CD14-positive monocyte (primary cell): ENCODE data around the gene KRT79. TPM values are rescaled to one million over a fixed set of nuclear protein-coding genes. Genes with fewer than 3 reads are reported as not detected.
A peak's percentile ranks its signal among the peaks of the same experiment; 100 is the strongest.

Experiments
- DNase-seq, 3 donors: peaks; one replicate each; pipeline ENCODE4 v3.0.0-alpha.2; 2011 to 2022
- H2AFZ ChIP-seq: 2 replicates; pipeline ENCODE4 v1.6.0; 2012; ENCODE audit warnings: mild to moderate bottlenecking, low read depth, low read length, inconsistent platforms; ENCODE audit not compliant: insufficient read depth, poor library complexity, severe bottlenecking
- H3K27ac ChIP-seq, 2 donors: 1 replicate in 1 of 2; 2 replicates in 1 of 2; pipeline ENCODE4 v1.5.1; 2012 to 2013; ENCODE audit warnings: low read length in 2 of 2, control low read depth in 1 of 2, inconsistent platforms in 1 of 2, low read depth in 1 of 2, mild to moderate bottlenecking in 1 of 2
- H3K27me3 ChIP-seq, 2 donors: one replicate each; pipeline versions ENCODE4 v1.6.0 to v1.6.1; 2011 to 2013; ENCODE audit warnings: low read length in 2 of 2; ENCODE audit not compliant: control insufficient read depth in 2 of 2, insufficient read depth in 2 of 2
- H3K36me3 ChIP-seq, 2 donors: replicated peaks in 1 of 2; 1 replicate in 1 of 2; 2 replicates in 1 of 2; pipeline versions ENCODE4 v1.5.1 to v1.6.1; 2012 to 2013; ENCODE audit warnings: low read length in 2 of 2, control low read depth in 1 of 2, inconsistent platforms in 1 of 2, mild to moderate bottlenecking in 1 of 2; ENCODE audit not compliant: insufficient read depth in 2 of 2, control insufficient read depth in 1 of 2
- H3K4me1 ChIP-seq, 2 donors: 1 replicate in 1 of 2; 2 replicates in 1 of 2; pipeline versions ENCODE4 v1.5.1 to v1.6.1; 2012 to 2013; ENCODE audit warnings: low read length in 2 of 2, control low read depth in 1 of 2, inconsistent platforms in 1 of 2, mild to moderate bottlenecking in 1 of 2, moderate library complexity in 1 of 2; ENCODE audit not compliant: insufficient read depth in 2 of 2, control insufficient read depth in 1 of 2
- H3K4me2 ChIP-seq: replicated peaks from 2 replicates; pipeline ENCODE3; 2012; ENCODE audit warnings: low read length, moderate library complexity, mild to moderate bottlenecking; ENCODE audit not compliant: poor library complexity, severe bottlenecking; ENCODE audit errors: extremely low read depth
- H3K4me3 ChIP-seq, 3 experiments: fragments of 200-600 bp in 1 of 3; sonication (generic) in 1 of 3; replicated peaks in 1 of 3; 1 replicate in 2 of 3; 2 replicates in 1 of 3; pipeline ENCODE4 v1.5.1; 2011 to 2013; ENCODE audit warnings: low read length in 3 of 3, mild to moderate bottlenecking in 3 of 3, control low read depth in 2 of 3, low read depth in 2 of 3, inconsistent platforms in 1 of 3, moderate library complexity in 1 of 3
- H3K79me2 ChIP-seq: 2 replicates; pipeline ENCODE4 v1.6.0; 2012; ENCODE audit warnings: mild to moderate bottlenecking, control low read depth, inconsistent platforms, low read length, moderate library complexity; ENCODE audit not compliant: insufficient read depth
- H3K9ac ChIP-seq: 2 replicates; pipeline ENCODE4 v1.6.0; 2017; ENCODE audit warnings: low read length, mild to moderate bottlenecking; ENCODE audit not compliant: insufficient read depth, poor library complexity, severe bottlenecking
- H3K9me3 ChIP-seq, 2 donors: replicated peaks in 1 of 2; 1 replicate in 1 of 2; 2 replicates in 1 of 2; pipeline versions ENCODE4 v1.5.1 to v1.6.1; 2012 to 2013; ENCODE audit warnings: low read length in 2 of 2, control low read depth in 1 of 2; ENCODE audit not compliant: control insufficient read depth in 1 of 2, insufficient read depth in 1 of 2
- H4K20me1 ChIP-seq: 2 replicates; pipeline ENCODE4 v1.6.0; 2012; ENCODE audit warnings: mild to moderate bottlenecking, low read length, control low read depth, moderate library complexity; ENCODE audit not compliant: insufficient read depth
- H3K27ac Mint-ChIP-seq, 7 donors: one replicate each; pipeline ENCODE4 v1.8.0; 2020; ENCODE audit warnings: mild to moderate bottlenecking in 7 of 7, mixed read lengths in 7 of 7, moderate library complexity in 6 of 7, inconsistent platforms in 2 of 7
- H3K27me3 Mint-ChIP-seq, 3 donors: one replicate each; pipeline ENCODE4 v1.8.0; 2021 to 2022; ENCODE audit warnings: low read depth in 3 of 3, mild to moderate bottlenecking in 3 of 3, mixed read lengths in 3 of 3, moderate library complexity in 3 of 3, inconsistent platforms in 1 of 3
- H3K36me3 Mint-ChIP-seq, 2 donors: one replicate each; pipeline ENCODE4 v1.8.0; 2020; ENCODE audit warnings: mixed read lengths in 2 of 2, inconsistent platforms in 1 of 2, mild to moderate bottlenecking in 1 of 2
- H3K4me1 Mint-ChIP-seq: one replicate; pipeline ENCODE4 v1.8.0; 2020; ENCODE audit warnings: mild to moderate bottlenecking, mixed read lengths
- H3K4me3 Mint-ChIP-seq, 2 donors: one replicate each; pipeline ENCODE4 v1.8.0; 2020; ENCODE audit warnings: mild to moderate bottlenecking in 2 of 2, mixed read lengths in 2 of 2, moderate library complexity in 1 of 2
- H3K9me3 Mint-ChIP-seq, 7 donors: one replicate each; pipeline ENCODE4 v1.8.0; 2020 to 2022; ENCODE audit warnings: mixed read lengths in 7 of 7, mild to moderate bottlenecking in 6 of 7, moderate library complexity in 6 of 7, inconsistent platforms in 2 of 7
- WGBS: methylation state at CpG from one replicate; pipeline ENCODE4 v1.1.5; 2013; ENCODE audit warnings: missing lambda C conversion rate; ENCODE audit not compliant: insufficient coverage; 5-methylcytosine and 5-hydroxymethylcytosine counted together
- intact Hi-C, 2 donors: fragments of 100-400 bp; cut with micrococcal nuclease; formaldehyde crosslinking; loops; one replicate each; pipeline versions ENCODE4 v1.15.0 to v1.15.1; 2023
- polyA plus RNA-seq, 3 donors: library from polyadenylated mRNA; depleted of rRNA in 1 of 3; unstranded in 2 of 3; stranded (reverse) in 1 of 3; fragments of 300-500 nt in 2 of 3; fragments of >200 nt in 1 of 3; fragmentation: Illumina TruSeq in 2 of 3; gene quantifications; 1 replicate in 2 of 3; 2 replicates in 1 of 3; pipeline ENCODE4 v1.2.3, GENCODE V29; 2012 to 2021
- TF ChIP-seq, protein P1 (sequence below): fragments of 200-600 bp; IDR thresholded peaks from one replicate; pipeline ENCODE4 v1.8.0; 2022; ENCODE audit warnings: antibody characterized with exemption, mild to moderate bottlenecking

The KRT79 gene
- polyA plus RNA-seq, 3 donors = not detected

DNA sequence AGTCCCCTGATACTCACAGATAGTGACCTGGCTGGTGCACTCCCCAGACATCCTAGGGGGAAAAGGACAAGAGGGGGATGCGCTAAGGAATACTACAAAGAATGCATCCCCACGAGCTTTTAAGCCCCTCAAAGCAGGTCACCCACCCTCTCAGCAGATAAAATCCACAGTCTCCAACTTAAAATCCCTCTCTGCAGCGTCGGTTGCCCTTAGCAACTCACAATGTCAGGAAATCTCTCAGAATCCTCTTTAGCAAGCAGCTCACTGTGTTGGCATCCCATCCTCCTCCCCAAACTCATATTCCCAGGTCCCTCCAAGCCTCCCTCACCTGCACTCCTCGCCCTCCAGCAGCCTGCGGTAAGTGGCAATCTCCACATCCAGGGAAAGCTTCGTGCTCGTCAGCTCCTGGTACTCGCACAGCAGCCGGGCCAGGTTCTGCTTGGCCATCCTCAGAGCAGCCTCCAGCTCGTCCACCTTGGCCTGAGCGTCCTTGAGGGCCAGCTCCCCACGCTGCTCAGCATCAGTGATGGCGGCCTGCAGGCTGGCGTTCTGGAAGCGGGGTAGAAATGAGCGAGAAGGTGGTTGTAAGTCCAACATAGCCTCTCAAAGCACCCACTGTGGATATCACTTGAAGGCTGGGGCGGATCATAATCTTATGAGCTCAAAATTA is 5.5 kb upstream of the KRT79 start:
- Histone ChIP-seq H3K4me1 (no peaks in the 10 kb centered on the region), H3K9ac (no peak overlapping the region), H3K9me3 (no peaks in the 10 kb centered on the region), H3K79me2 (no peaks in the 10 kb centered on the region), H3K4me2 (no peak overlapping the region), H3K4me3 (no peak overlapping the region), H4K20me1 (no peaks in the 10 kb centered on the region), H3K27ac (no peak overlapping the region), H3K36me3 (no peaks in the 10 kb centered on the region), H2AFZ (no peak overlapping the region), H3K27me3 (no peaks in the 10 kb centered on the region)
- H3K4me1 Mint-ChIP-seq = peaks cover 9% of the 10 kb centered on the region
- H3K9me3 Mint-ChIP-seq = peaks cover 0 to 2% (median 0%) of the 10 kb centered on the region in 7 donors
- no peak overlapping the region for H3K27ac Mint-ChIP-seq
- intact Hi-C loops = no loop called here
- no peak for DNase-seq
- peaks cover 2 to 11% (median 6%) of the 10 kb centered on the region in 3 donors for H3K27me3 Mint-ChIP-seq
- no peaks in the 10 kb centered on the region for H3K36me3 Mint-ChIP-seq
- no peak overlapping the region for H3K4me3 Mint-ChIP-seq
- 90% methylated on average over 11 of the region's 18 CpGs for WGBS
- TF ChIP-seq, protein P1, sequence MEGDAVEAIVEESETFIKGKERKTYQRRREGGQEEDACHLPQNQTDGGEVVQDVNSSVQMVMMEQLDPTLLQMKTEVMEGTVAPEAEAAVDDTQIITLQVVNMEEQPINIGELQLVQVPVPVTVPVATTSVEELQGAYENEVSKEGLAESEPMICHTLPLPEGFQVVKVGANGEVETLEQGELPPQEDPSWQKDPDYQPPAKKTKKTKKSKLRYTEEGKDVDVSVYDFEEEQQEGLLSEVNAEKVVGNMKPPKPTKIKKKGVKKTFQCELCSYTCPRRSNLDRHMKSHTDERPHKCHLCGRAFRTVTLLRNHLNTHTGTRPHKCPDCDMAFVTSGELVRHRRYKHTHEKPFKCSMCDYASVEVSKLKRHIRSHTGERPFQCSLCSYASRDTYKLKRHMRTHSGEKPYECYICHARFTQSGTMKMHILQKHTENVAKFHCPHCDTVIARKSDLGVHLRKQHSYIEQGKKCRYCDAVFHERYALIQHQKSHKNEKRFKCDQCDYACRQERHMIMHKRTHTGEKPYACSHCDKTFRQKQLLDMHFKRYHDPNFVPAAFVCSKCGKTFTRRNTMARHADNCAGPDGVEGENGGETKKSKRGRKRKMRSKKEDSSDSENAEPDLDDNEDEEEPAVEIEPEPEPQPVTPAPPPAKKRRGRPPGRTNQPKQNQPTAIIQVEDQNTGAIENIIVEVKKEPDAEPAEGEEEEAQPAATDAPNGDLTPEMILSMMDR = no peak

DNA sequence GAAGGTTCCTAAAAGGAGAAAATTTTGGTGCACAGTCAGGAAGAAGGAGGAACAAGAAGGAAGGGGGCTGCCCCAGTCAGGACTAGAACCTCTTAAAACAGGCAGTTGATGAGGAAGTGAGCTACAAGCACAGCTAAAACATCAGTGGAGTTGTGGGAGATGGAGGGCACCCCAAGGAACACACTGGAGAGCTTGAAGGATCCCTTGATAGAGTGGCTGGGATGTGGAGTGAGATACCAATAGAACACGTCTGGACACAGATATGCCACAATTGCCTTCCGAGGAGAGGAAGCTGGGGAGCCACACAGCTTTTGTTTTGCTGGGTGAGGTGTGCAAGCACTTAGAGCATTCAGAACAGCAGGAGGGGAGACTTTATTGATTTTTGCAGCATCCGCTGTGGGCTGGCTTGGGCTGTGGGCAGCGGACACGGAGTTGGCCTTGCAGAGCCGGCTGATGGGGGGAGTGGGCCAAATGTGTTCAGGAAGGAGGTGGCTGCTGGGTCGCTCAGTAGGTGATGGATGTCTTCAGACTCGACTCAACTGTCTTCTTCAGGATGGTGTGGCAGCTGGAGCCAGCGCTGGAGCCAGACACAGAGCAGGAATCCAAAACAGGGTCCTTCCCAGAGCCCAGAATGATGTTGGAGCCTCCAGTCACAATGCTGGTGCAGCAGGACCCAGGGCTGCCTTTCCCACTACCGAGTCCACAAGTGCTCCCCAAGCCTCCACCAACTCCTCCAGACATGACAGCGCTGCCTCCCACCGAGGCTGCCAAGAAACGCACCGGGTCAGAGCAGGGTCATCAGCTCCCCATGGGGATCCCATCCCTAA is 4.7 kb upstream of the KRT79 start:
- H3K9me3 ChIP-seq = no peaks in the 10 kb centered on the region
- Mint-ChIP-seq H3K4me3 (no peak overlapping the region), H3K27me3 (peaks cover 2 to 11% (median 6%) of the 10 kb centered on the region in 3 donors)

More for the DNA sequence above, 4.7 kb upstream of the KRT79 start:
- Histone ChIP-seq H3K4me3 (no peak overlapping the region), H3K4me2 (no peak overlapping the region), H3K9ac (no peak overlapping the region), H4K20me1 (no peaks in the 10 kb centered on the region), H3K4me1 (no peaks in the 10 kb centered on the region), H3K27ac (no peak overlapping the region), H3K27me3 (no peaks in the 10 kb centered on the region), H2AFZ (no peak overlapping the region), H3K36me3 (no peaks in the 10 kb centered on the region), H3K79me2 (no peaks in the 10 kb centered on the region)
- Mint-ChIP-seq H3K9me3 (peaks cover 0 to 2% (median 0%) of the 10 kb centered on the region in 7 donors), H3K36me3 (no peaks in the 10 kb centered on the region), H3K4me1 (peaks cover 9% of the 10 kb centered on the region), H3K27ac (peak overlapping the region in 2 of 7 donors; percentile 17 to 30)
- WGBS = 69% methylated on average over 14 of the region's 14 CpGs
- TF ChIP-seq, protein P1 = no peak
- peak in 1 of 3 donors; percentile 25 for DNase-seq
- intact Hi-C loops = no loop called here
